HEK293 (cell line): ENCODE results near the gene DNAH8.
A peak's percentile ranks its signal among the peaks of the same experiment; 100 is the strongest.
"Not testable (repeated sequence)": the region's sequence is repeated elsewhere in the genome, so short reads cannot be mapped to it uniquely, and the experiment has no call there.

Experiments used
- CTCF ChIA-PET: fragments of 350-600 bp; formaldehyde crosslinking; extraction: SDS; loops from one replicate; lab custom pipeline; 2021; ENCODE audit warnings: antibody characterized with exemption; lab: Yijun Ruan, JAX
- POLR2A ChIA-PET: fragments of 300-600 bp; formaldehyde crosslinking; extraction: SDS; loops from one replicate; lab custom pipeline; 2020; ENCODE audit warnings: antibody characterized with exemption, inconsistent platforms; lab: Yijun Ruan, JAX
- H3K27ac ChIP-seq: fragments of 200-500 bp; sonication (Bioruptor generic); 2 replicates; pipeline ENCODE4 v1.5.1; 2014; ENCODE audit warnings: low read depth, low read length, control low read depth, inconsistent platforms; ENCODE audit errors: extremely low read depth
- H3K36me3 ChIP-seq, 2 experiments: fragments of 200-500 bp in 1 of 2; sonication (Bioruptor generic) in 1 of 2; 1 replicate in 1 of 2; 2 replicates in 1 of 2; pipeline ENCODE4 v1.5.1; 2014 to 2017; ENCODE audit warnings: inconsistent platforms in 2 of 2, low read length in 2 of 2; ENCODE audit not compliant: control insufficient read depth in 2 of 2, insufficient read depth in 1 of 2
- H3K4me1 ChIP-seq: fragments of 200-500 bp; sonication (Bioruptor generic); 2 replicates; pipeline ENCODE4 v1.5.1; 2014; ENCODE audit warnings: mild to moderate bottlenecking, low read length, inconsistent platforms; ENCODE audit not compliant: control insufficient read depth, insufficient read depth
- H3K4me3 ChIP-seq: 2 replicates; pipeline ENCODE4 v1.5.1; 2011; ENCODE audit warnings: low read depth, mild to moderate bottlenecking, control low read depth, low read length, moderate library complexity
- H3K9me3 ChIP-seq: fragments of 200-500 bp; sonication (Bioruptor generic); 2 replicates; pipeline ENCODE4 v1.5.1; 2014; ENCODE audit warnings: low read depth, low read length, inconsistent platforms; ENCODE audit not compliant: control insufficient read depth, insufficient read depth
- GLIS1 ChIP-seq: fragments of 450-650 bp; formaldehyde crosslinking; IDR thresholded peaks from 2 replicates; pipeline ENCODE4 v1.5.1; 2016; ENCODE audit warnings: missing biosample characterization, missing genetic modification characterization
- KLF8 ChIP-seq: fragments of 450-650 bp; formaldehyde crosslinking; IDR thresholded peaks from 2 replicates; pipeline ENCODE4 v1.5.1; 2016; ENCODE audit warnings: missing biosample characterization, missing genetic modification characterization
- RBAK ChIP-seq: fragments of 450-650 bp; formaldehyde crosslinking; IDR thresholded peaks from 2 replicates; pipeline ENCODE4 v1.5.1; 2016; ENCODE audit warnings: missing biosample characterization, missing genetic modification characterization
- SETDB1 ChIP-seq: IDR thresholded peaks from one replicate; pipeline ENCODE4 v1.6.1; 2017; ENCODE audit warnings: mild to moderate bottlenecking, low read length, moderate library complexity, mixed read lengths; ENCODE audit not compliant: insufficient read length
- ZBTB10 ChIP-seq: fragments of 450-650 bp; formaldehyde crosslinking; IDR thresholded peaks from 2 replicates; pipeline ENCODE4 v1.5.1; 2016; ENCODE audit warnings: missing biosample characterization, missing genetic modification characterization
- ZBTB7A ChIP-seq: fragments of 450-650 bp; formaldehyde crosslinking; IDR thresholded peaks from 2 replicates; pipeline ENCODE4 v1.5.1; 2016; ENCODE audit warnings: low read depth, missing biosample characterization, missing genetic modification characterization
- ZFHX2 ChIP-seq: fragments of 450-650 bp; formaldehyde crosslinking; conservative IDR thresholded peaks from 2 replicates; pipeline ENCODE4 v1.5.1; 2016; ENCODE audit warnings: missing biosample characterization, missing genetic modification characterization
- ZNF10 ChIP-seq: fragments of 450-650 bp; formaldehyde crosslinking; IDR thresholded peaks from 2 replicates; pipeline ENCODE4 v1.5.1; 2017; ENCODE audit warnings: missing biosample characterization, missing genetic modification characterization
- ZNF133 ChIP-seq: fragments of 450-650 bp; formaldehyde crosslinking; IDR thresholded peaks from 2 replicates; pipeline ENCODE4 v1.5.1; 2016; ENCODE audit warnings: missing biosample characterization, missing genetic modification characterization
- ZNF157 ChIP-seq: fragments of 450-650 bp; formaldehyde crosslinking; IDR thresholded peaks from 2 replicates; pipeline ENCODE4 v1.5.1; 2016; ENCODE audit warnings: missing biosample characterization, missing genetic modification characterization
- ZNF211 ChIP-seq: fragments of 450-650 bp; formaldehyde crosslinking; IDR thresholded peaks from 2 replicates; pipeline ENCODE4 v1.5.1; 2016; ENCODE audit warnings: low read depth, missing biosample characterization, missing genetic modification characterization
- ZNF223 ChIP-seq: fragments of 450-650 bp; formaldehyde crosslinking; IDR thresholded peaks from 2 replicates; pipeline ENCODE4 v1.5.1; 2016; ENCODE audit warnings: missing biosample characterization, missing genetic modification characterization
- ZNF48 ChIP-seq: fragments of 450-650 bp; formaldehyde crosslinking; IDR thresholded peaks from 2 replicates; pipeline ENCODE4 v1.5.1; 2016; ENCODE audit warnings: missing biosample characterization, missing genetic modification characterization
- ZNF501 ChIP-seq: fragments of 450-650 bp; formaldehyde crosslinking; IDR thresholded peaks from 2 replicates; pipeline ENCODE4 v1.5.1; 2016; ENCODE audit warnings: missing biosample characterization, missing genetic modification characterization
- ZNF707 ChIP-seq: fragments of 450-650 bp; formaldehyde crosslinking; IDR thresholded peaks from 2 replicates; pipeline ENCODE4 v1.5.1; 2016; ENCODE audit warnings: missing biosample characterization, missing genetic modification characterization
- ZNF76 ChIP-seq: fragments of 450-650 bp; formaldehyde crosslinking; IDR thresholded peaks from 2 replicates; pipeline ENCODE4; 2016; ENCODE audit warnings: low read depth, missing biosample characterization, missing genetic modification characterization, borderline replicate concordance
- ZNF768 ChIP-seq: fragments of 450-650 bp; formaldehyde crosslinking; IDR thresholded peaks from 2 replicates; pipeline ENCODE4 v1.5.1; 2018; ENCODE audit warnings: missing biosample characterization, mild to moderate bottlenecking, missing genetic modification characterization
- ZNF777 ChIP-seq: fragments of 450-650 bp; formaldehyde crosslinking; IDR thresholded peaks from 2 replicates; pipeline ENCODE4 v1.5.1; 2017; ENCODE audit warnings: missing biosample characterization, missing genetic modification characterization, borderline replicate concordance
- ZNF785 ChIP-seq: fragments of 450-650 bp; formaldehyde crosslinking; IDR thresholded peaks from 2 replicates; pipeline ENCODE4 v1.5.1; 2016; ENCODE audit warnings: missing biosample characterization, missing genetic modification characterization
- ZNF837 ChIP-seq: fragments of 450-650 bp; formaldehyde crosslinking; IDR thresholded peaks from 2 replicates; pipeline ENCODE4 v1.5.1; 2016; ENCODE audit warnings: missing biosample characterization, missing genetic modification characterization
- ZSCAN23 ChIP-seq: fragments of 450-650 bp; formaldehyde crosslinking; IDR thresholded peaks from 2 replicates; pipeline ENCODE4 v1.5.1; 2016; ENCODE audit warnings: missing biosample characterization, missing genetic modification characterization
- TF ChIP-seq, protein P1 (sequence below): fragments of 450-650 bp; formaldehyde crosslinking; IDR thresholded peaks from 2 replicates; pipeline ENCODE4 v1.5.1; 2016; ENCODE audit warnings: missing biosample characterization, missing genetic modification characterization
- TF ChIP-seq, protein P2 (sequence below): fragments of 450-650 bp; formaldehyde crosslinking; IDR thresholded peaks from 2 replicates; pipeline ENCODE4 v1.5.1; 2017; ENCODE audit warnings: missing biosample characterization, missing genetic modification characterization

DNAH8 gene

GRCh38 chr6:38696345-38696744, 18.8 kb upstream of the DNAH8 start (continued):
- TF ChIP-seq KLF8 (tag by site-specific recombination), result no peak
- no peak for TF ChIP-seq ZNF707
- no peak for TF ChIP-seq ZNF48 (tag by site-specific recombination)

- Histone ChIP-seq H3K36me3 (peaks cover 7 to 44% of the 10 kb centered on the region in 2 experiments; a peak in 2 of 3 replicates), H3K4me1 (no peaks in the 10 kb centered on the region), H3K4me3 (no peak overlapping the region), H3K9me3 (no peaks in the 10 kb centered on the region), H3K27ac (no peak overlapping the region)
- ChIA-PET CTCF (interaction anchor here (0.6 kb wide), 1 partner anchor 609 kb away, joined by 3 read pairs; no protein-coding TSS in a partner anchor), POLR2A (no interaction called here)
- TF ChIP-seq SETDB1, result no peak
- TF ChIP-seq ZSCAN23 (tag by site-specific recombination), result no peak
- TF ChIP-seq, protein P1, sequence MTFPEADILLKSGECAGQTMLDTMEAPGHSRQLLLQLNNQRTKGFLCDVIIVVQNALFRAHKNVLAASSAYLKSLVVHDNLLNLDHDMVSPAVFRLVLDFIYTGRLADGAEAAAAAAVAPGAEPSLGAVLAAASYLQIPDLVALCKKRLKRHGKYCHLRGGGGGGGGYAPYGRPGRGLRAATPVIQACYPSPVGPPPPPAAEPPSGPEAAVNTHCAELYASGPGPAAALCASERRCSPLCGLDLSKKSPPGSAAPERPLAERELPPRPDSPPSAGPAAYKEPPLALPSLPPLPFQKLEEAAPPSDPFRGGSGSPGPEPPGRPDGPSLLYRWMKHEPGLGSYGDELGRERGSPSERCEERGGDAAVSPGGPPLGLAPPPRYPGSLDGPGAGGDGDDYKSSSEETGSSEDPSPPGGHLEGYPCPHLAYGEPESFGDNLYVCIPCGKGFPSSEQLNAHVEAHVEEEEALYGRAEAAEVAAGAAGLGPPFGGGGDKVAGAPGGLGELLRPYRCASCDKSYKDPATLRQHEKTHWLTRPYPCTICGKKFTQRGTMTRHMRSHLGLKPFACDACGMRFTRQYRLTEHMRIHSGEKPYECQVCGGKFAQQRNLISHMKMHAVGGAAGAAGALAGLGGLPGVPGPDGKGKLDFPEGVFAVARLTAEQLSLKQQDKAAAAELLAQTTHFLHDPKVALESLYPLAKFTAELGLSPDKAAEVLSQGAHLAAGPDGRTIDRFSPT, result no peak
- no peak for TF ChIP-seq ZBTB7A
- TF ChIP-seq RBAK (tag by site-specific recombination), result no peak
- TF ChIP-seq, protein P2, sequence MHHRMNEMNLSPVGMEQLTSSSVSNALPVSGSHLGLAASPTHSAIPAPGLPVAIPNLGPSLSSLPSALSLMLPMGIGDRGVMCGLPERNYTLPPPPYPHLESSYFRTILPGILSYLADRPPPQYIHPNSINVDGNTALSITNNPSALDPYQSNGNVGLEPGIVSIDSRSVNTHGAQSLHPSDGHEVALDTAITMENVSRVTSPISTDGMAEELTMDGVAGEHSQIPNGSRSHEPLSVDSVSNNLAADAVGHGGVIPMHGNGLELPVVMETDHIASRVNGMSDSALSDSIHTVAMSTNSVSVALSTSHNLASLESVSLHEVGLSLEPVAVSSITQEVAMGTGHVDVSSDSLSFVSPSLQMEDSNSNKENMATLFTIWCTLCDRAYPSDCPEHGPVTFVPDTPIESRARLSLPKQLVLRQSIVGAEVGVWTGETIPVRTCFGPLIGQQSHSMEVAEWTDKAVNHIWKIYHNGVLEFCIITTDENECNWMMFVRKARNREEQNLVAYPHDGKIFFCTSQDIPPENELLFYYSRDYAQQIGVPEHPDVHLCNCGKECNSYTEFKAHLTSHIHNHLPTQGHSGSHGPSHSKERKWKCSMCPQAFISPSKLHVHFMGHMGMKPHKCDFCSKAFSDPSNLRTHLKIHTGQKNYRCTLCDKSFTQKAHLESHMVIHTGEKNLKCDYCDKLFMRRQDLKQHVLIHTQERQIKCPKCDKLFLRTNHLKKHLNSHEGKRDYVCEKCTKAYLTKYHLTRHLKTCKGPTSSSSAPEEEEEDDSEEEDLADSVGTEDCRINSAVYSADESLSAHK (tag by site-specific recombination), result no peak
- no peak for TF ChIP-seq ZNF501 (tag by site-specific recombination)
- TF ChIP-seq ZNF48 (tag by site-specific recombination), result no peak
Measured at GRCh38 chr6:38697846-38698245, 17.3 kb upstream of the DNAH8 start.

DNA sequence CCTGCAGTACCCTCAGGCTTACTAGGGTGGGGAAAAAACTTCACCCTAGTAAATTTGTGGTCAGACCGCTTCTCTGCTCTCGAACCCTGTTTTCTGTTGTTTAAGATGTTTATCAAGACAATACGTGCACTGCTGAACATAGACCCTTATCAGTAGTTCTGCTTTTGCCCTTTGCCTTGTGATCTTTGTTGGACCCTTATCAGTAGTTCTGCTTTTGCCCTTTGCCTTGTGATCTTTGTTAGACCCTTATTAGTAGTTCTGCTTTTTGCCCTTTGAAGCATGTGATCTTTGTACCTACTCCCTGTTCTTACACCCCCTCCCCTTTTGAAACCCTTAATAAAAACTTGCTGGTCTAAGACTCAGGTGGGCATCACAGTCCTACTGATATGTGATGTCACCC, 15.4 kb upstream of the DNAH8 start:
- H3K27ac ChIP-seq, H3K4me3 ChIP-seq, POLR2A ChIA-PET, H3K9me3 ChIP-seq, H3K4me1 ChIP-seq: not testable (repeated sequence)
- TF ChIP-seq ZNF133 (tag by site-specific recombination), result peak; percentile 79
- TF ChIP-seq ZNF10, result peak; percentile 42; the same call in 1 of the 2 replicates
- peaks cover 4 to 44% of the 10 kb centered on the region in 2 experiments; a peak in 2 of 3 replicates for H3K36me3 ChIP-seq
- CTCF ChIA-PET, result interaction anchor here (0.5 kb wide), 1 partner anchor 874 kb away, joined by 4 read pairs; no protein-coding TSS in a partner anchor

GRCh38 chr6:38701551-38701950, 13.6 kb upstream of the DNAH8 start:
- ChIA-PET POLR2A (interaction anchor here (0.6 kb wide), 1 partner anchor 696 kb away, joined by 3 read pairs; no protein-coding TSS in a partner anchor), CTCF (interaction anchor here (0.9 kb wide), 1 partner anchor 72 kb away, joined by 5 read pairs; no protein-coding TSS in a partner anchor)
- H3K36me3 ChIP-seq, result peaks cover 4 to 34% of the 10 kb centered on the region in 2 experiments; a peak in 2 of 3 replicates
- H3K27ac ChIP-seq, result no peak overlapping the region
- TF ChIP-seq ZBTB10 (tag by site-specific recombination) (no peak), ZFHX2 (tag by site-specific recombination) (no peak), ZNF768 (tag by site-specific recombination) (no peak), ZNF223 (no peak), GLIS1 (no peak), ZNF211 (tag by site-specific recombination) (no peak), ZNF777 (no peak), ZNF157 (tag by site-specific recombination) (no peak), ZNF76 (no peak), ZNF785 (tag by site-specific recombination) (no peak), ZNF837 (no peak)
- peak overlapping the region; percentile 5; the same call in 1 of the 2 replicates for H3K4me3 ChIP-seq
- no peaks in the 10 kb centered on the region for H3K4me1 ChIP-seq
- H3K9me3 ChIP-seq, result no peaks in the 10 kb centered on the region
